SU-DHL-6 (cell line): Measurements from ENCODE around the gene CACNB3.

ENCODE experiments used
- H2AFZ ChIP-seq: fragments of 200-600 bp; sonication (generic); 2 replicates; pipeline ENCODE4 v1.6.1; 2014; ENCODE audit warnings: low read depth, mild to moderate bottlenecking, moderate library complexity, mixed read lengths, antibody characterized with exemption, low read length; ENCODE audit not compliant: severe bottlenecking
- H3F3A ChIP-seq: fragments of 200-600 bp; shearing (Covaris generic); 2 replicates; pipeline ENCODE4 v1.6.0; 2016; ENCODE audit warnings: antibody characterized with exemption, mild to moderate bottlenecking; ENCODE audit not compliant: insufficient read depth
- H3K27ac ChIP-seq: fragments of 200-600 bp; sonication (generic); 2 replicates; pipeline ENCODE4 v1.5.1; 2016; ENCODE audit warnings: low read depth, mild to moderate bottlenecking, low read length, moderate library complexity, mixed read lengths
- H3K27me3 ChIP-seq: fragments of 200-600 bp; sonication (generic), shearing (Covaris generic); 2 replicates; pipeline ENCODE4 v1.6.0; 2014; ENCODE audit warnings: mild to moderate bottlenecking, low read length
- H3K36me3 ChIP-seq: fragments of 200-600 bp; sonication (generic); 2 replicates; pipeline ENCODE4 v1.6.1; 2014; ENCODE audit warnings: mild to moderate bottlenecking, low read length, mixed read lengths
- H3K4me2 ChIP-seq: fragments of 300-600, 200-600 bp; shearing (Covaris generic), sonication (generic); 2 replicates; pipeline ENCODE4 v1.6.0; 2014; ENCODE audit warnings: low read length, low read depth, mild to moderate bottlenecking; ENCODE audit not compliant: poor library complexity, severe bottlenecking
- H3K4me3 ChIP-seq: fragments of 200-600 bp; sonication (generic); 2 replicates; pipeline ENCODE4 v1.5.1; 2014; ENCODE audit warnings: antibody characterized with exemption, low read length, mild to moderate bottlenecking, mixed read lengths; ENCODE audit not compliant: insufficient read depth, poor library complexity, severe bottlenecking
- H3K79me2 ChIP-seq: fragments of 200-600 bp; sonication (generic); 2 replicates; pipeline ENCODE4 v1.6.1; 2014; ENCODE audit warnings: mild to moderate bottlenecking, low read length, moderate library complexity; ENCODE audit not compliant: insufficient read depth
- H3K9ac ChIP-seq: fragments of 200-600 bp; sonication (generic); 2 replicates; pipeline ENCODE4 v1.7.0; 2014; ENCODE audit warnings: mild to moderate bottlenecking, low read length
- H3K9me2 ChIP-seq: fragments of 200-600 bp; sonication (generic); replicated peaks from 2 replicates; pipeline ENCODE4 v1.6.1; 2014; ENCODE audit warnings: low read length; ENCODE audit not compliant: insufficient read depth
- H3K9me3 ChIP-seq: fragments of 200-600 bp; sonication (generic); 2 replicates; pipeline ENCODE4 v1.6.1; 2014; ENCODE audit warnings: low read length, mixed read lengths; ENCODE audit not compliant: insufficient read depth
- H4K20me1 ChIP-seq: fragments of 200-600 bp; sonication (generic); 2 replicates; pipeline ENCODE4 v1.6.1; 2014; ENCODE audit warnings: low read depth, mild to moderate bottlenecking, antibody characterized with exemption, low read length, moderate library complexity, mixed read lengths
- EZH2phosphoT487 ChIP-seq: fragments of 200-600 bp; sonication (generic), shearing (Covaris generic); conservative IDR thresholded peaks from 2 replicates; pipeline ENCODE4 v1.6.1; 2018; ENCODE audit warnings: mild to moderate bottlenecking, antibody characterized with exemption, low read length, moderate library complexity, mixed read lengths
- TF ChIP-seq, protein P1 (sequence below): fragments of 200-600 bp; sonication (generic); IDR thresholded peaks from one replicate; pipeline ENCODE4 v1.5.1; 2017; ENCODE audit warnings: antibody characterized with exemption, mild to moderate bottlenecking, low read length, moderate library complexity; ENCODE audit not compliant: insufficient read depth, poor library complexity, severe bottlenecking

The CACNB3 gene

DNA sequence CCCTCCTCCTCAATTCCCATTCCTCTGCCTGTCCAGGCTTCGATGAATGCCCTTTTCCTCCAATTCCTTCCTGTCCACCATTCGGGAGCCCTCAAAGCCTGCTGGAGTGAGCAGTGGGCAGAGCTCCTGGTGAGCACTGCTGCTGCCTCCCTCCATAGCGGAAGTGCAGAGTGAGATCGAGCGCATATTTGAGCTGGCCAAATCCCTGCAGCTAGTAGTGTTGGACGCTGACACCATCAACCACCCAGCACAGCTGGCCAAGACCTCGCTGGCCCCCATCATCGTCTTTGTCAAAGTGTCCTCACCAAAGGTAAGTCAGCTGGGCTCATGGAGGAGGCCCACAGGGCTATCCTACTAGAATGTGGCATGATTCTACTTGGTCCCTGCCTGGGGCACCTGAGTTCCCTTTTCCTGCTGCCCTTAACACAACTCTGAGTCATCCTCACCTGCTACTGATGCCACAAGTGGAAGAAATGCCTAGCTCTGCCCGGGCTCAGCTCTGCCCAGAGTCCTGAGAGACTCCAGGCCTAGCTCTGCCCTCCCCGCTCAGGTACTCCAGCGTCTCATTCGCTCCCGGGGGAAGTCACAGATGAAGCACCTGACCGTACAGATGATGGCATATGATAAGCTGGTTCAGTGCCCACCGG, 8.0 kb downstream of the CACNB3 start:
- Histone ChIP-seq H3K9me2 (no peaks in the 10 kb centered on the region), H3F3A (no peaks in the 10 kb centered on the region), H3K9me3 (no peaks in the 10 kb centered on the region), H3K79me2 (no peaks in the 10 kb centered on the region), H3K4me3 (no peak overlapping the region), H2AFZ (no peak overlapping the region), H3K9ac (no peak overlapping the region), H3K27me3 (no peaks in the 10 kb centered on the region), H3K27ac (no peak overlapping the region), H4K20me1 (no peaks in the 10 kb centered on the region; the same call in 1 of the 2 replicates), H3K36me3 (no peaks in the 10 kb centered on the region; the same call in 1 of the 2 replicates), H3K4me2 (no peak overlapping the region)
- TF ChIP-seq EZH2phosphoT487 = no peak
- TF ChIP-seq, protein P1, sequence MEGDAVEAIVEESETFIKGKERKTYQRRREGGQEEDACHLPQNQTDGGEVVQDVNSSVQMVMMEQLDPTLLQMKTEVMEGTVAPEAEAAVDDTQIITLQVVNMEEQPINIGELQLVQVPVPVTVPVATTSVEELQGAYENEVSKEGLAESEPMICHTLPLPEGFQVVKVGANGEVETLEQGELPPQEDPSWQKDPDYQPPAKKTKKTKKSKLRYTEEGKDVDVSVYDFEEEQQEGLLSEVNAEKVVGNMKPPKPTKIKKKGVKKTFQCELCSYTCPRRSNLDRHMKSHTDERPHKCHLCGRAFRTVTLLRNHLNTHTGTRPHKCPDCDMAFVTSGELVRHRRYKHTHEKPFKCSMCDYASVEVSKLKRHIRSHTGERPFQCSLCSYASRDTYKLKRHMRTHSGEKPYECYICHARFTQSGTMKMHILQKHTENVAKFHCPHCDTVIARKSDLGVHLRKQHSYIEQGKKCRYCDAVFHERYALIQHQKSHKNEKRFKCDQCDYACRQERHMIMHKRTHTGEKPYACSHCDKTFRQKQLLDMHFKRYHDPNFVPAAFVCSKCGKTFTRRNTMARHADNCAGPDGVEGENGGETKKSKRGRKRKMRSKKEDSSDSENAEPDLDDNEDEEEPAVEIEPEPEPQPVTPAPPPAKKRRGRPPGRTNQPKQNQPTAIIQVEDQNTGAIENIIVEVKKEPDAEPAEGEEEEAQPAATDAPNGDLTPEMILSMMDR = no peak

DNA sequence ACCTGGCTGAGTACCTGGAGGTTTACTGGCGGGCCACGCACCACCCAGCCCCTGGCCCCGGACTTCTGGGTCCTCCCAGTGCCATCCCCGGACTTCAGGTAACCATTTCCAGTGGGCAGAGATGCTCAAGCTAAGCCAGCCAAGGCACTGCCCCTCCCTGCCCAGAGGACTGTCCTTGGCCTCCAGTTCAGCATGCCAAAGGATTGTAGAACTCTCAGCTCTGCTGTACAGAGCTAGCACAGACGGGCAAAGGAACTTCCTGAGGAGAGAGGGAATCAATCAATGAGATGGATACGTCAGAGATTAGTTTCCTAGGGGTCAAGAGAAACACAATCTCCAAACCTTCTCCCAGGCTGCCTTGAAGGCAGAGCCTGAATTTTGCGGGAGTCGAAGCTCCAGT, 8.7 kb downstream of the CACNB3 start:
- no peaks in the 10 kb centered on the region; the same call in 1 of the 2 replicates for H3K36me3 ChIP-seq
- H4K20me1 ChIP-seq = no peaks in the 10 kb centered on the region; the same call in 1 of the 2 replicates
- no peak overlapping the region for H3K27ac ChIP-seq
- H3K4me3 ChIP-seq = no peak overlapping the region
- no peak overlapping the region for H3K4me2 ChIP-seq
- TF ChIP-seq, protein P1 = no peak
- no peak for TF ChIP-seq EZH2phosphoT487
- H3K9me3 ChIP-seq = no peaks in the 10 kb centered on the region
- no peaks in the 10 kb centered on the region for H3K9me2 ChIP-seq
- H2AFZ ChIP-seq = no peak overlapping the region
- H3K9ac ChIP-seq = no peak overlapping the region
- no peaks in the 10 kb centered on the region for H3K79me2 ChIP-seq
- no peaks in the 10 kb centered on the region for H3K27me3 ChIP-seq
- no peaks in the 10 kb centered on the region for H3F3A ChIP-seq

DNA sequence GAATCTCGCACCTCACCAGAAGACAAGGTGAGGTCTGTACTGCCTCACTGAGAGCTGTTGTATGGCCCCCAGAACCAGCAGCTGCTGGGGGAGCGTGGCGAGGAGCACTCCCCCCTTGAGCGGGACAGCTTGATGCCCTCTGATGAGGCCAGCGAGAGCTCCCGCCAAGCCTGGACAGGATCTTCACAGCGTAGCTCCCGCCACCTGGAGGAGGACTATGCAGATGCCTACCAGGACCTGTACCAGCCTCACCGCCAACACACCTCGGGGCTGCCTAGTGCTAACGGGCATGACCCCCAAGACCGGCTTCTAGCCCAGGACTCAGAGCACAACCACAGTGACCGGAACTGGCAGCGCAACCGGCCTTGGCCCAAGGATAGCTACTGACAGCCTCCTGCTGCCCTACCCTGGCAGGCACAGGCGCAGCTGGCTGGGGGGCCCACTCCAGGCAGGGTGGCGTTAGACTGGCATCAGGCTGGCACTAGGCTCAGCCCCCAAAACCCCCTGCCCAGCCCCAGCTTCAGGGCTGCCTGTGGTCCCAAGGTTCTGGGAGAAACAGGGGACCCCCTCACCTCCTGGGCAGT, 9.3 kb downstream of the CACNB3 start:
- H3K36me3 ChIP-seq = peaks cover 4% of the 10 kb centered on the region; the same call in 1 of the 2 replicates

More for the DNA sequence above, 9.3 kb downstream of the CACNB3 start:
- H3K27ac ChIP-seq = no peak overlapping the region
- H3K9me3 ChIP-seq = no peaks in the 10 kb centered on the region
- H3K9ac ChIP-seq = no peak overlapping the region
- H4K20me1 ChIP-seq = no peaks in the 10 kb centered on the region; the same call in 1 of the 2 replicates
- no peaks in the 10 kb centered on the region for H3K9me2 ChIP-seq
- no peak overlapping the region for H2AFZ ChIP-seq
- H3K79me2 ChIP-seq = no peaks in the 10 kb centered on the region
- H3F3A ChIP-seq = no peaks in the 10 kb centered on the region
- H3K4me2 ChIP-seq = no peak overlapping the region
- TF ChIP-seq EZH2phosphoT487 = no peak
- TF ChIP-seq, protein P1 = no peak
- H3K27me3 ChIP-seq = no peaks in the 10 kb centered on the region
- H3K4me3 ChIP-seq = no peak overlapping the region
